Measurements from ENCODE around the gene ZNF385B.
A peak's percentile ranks its signal among the peaks of the same experiment; 100 is the strongest.

ZNF385B gene

DNA sequence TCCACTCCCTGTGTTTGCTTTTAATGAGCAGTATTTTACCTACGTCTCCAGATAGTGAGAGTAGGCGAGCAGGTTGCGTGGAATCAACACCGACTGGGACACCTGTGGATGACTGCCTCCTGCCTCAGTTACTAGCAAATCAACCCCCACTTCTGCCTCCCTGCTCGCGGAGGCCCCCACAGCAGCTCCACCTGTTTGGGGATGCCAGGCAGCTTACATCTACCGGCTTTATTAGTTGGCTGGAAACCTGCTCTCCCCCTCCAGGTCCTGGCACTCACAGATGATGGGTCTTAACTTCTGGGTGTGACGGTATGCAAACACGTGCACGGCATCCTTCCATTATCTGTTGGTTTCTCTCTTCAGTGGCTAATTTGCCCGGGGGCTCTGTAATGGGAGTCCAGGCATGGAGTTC lies 432.3 kb downstream of the ZNF385B start:
- TF ChIP-seq GATA3 (IDR thresholded peaks at IDR 0.05; ENCODE audit: low read depth, low read length): no peak

DNA sequence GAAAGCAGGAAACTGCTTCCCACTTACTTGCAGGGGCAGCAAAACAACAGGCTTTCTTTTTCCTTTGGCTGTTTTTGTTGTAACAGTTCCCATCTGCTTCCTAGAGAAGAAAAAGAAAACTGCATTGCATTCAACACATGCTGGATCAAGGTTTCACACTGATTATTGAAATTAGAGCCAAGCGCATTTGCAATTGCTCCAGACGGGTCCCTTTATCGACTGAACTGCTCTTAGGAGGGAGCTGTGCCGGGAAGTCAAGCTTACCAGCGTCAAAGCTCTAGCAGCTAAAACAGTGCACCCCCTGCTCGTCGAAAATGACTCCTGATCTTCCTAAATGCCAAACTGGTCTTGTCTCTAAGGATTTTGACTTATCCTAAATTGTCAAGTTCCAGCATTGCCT lies 432.8 kb downstream of the ZNF385B start:
- TF ChIP-seq GATA2 (IDR thresholded peaks at IDR 0.05; ENCODE audit: low read depth, low read length): no peak
- TF ChIP-seq GATA3 (IDR thresholded peaks at IDR 0.05; ENCODE audit: low read depth, low read length): no peak

DNA sequence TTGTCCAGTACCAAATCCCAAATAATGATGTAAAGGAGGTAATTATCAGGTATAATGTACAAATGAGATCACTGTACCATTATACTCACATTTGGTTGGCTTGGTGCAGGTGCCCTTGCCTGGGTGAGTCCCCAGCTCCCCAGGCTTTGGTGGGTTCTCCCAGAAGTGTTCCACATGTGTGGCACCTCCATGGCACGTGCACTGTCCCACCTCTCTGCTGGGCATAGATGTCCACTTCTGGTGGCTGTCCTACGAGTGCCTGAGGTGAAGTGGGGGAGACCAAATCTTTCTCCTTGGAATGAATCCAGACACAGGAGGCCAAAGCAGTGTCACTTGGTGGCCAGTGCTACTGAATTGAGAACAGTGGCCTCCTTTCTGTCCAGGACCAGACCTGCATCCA lies 434.3 kb downstream of the ZNF385B start:
- TF ChIP-seq GATA2 (IDR thresholded peaks at IDR 0.05; ENCODE audit: low read depth, low read length) (no peak), GATA3 (IDR thresholded peaks at IDR 0.05; ENCODE audit: low read depth, low read length) (no peak)

DNA sequence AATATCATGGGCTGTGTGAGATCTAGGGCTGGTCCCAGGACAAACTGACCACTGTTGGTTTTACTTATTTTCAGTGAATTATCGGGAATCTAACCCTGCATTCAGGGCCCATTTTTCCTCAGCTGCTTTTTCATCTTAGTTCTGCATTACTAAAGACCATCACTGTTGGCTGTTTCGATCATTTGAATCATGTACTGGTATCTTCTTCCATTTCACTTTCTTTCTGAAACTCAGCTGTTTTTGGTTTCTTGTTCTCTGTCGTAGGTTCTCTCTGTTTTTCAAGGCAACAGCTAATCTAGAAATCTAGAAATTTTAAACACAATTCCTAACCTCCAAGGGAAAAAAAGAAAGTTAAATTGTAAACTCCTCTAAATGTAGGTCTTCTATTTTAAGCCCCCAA lies 436.8 kb downstream of the ZNF385B start:
- TF ChIP-seq GATA2 (IDR thresholded peaks at IDR 0.05; ENCODE audit: low read depth, low read length) (no peak), GATA3 (IDR thresholded peaks at IDR 0.05; ENCODE audit: low read depth, low read length) (no peak)

DNA sequence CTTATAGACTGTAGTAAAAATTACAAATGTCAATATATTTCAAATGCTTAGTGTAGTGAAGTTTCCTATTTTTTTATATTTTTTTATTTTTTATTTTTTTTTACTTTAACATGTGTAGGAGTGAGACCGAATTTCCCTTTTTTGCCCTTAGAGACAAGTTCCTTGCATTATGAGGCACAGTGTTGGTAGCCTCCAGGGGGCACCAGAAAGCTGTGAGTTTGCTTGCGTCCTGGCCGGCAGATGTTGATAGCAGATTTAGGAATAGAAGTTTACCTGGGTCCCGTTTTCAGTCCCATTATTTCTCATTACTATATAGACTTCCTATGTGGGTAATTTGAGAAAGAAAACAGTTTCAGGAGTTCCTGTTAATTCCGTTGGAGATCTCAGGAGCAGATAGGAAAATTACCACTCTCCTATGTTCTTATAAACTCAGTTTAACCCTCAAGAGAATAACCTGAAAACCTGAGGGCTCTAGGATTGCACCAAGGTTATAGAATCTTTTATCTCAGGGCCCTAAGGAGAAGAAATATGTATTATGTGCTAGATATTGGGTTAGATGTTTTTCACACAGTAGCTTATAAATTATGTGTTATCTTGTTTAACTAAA lies 439.3 kb downstream of the ZNF385B start:
- TF ChIP-seq GATA2 (IDR thresholded peaks at IDR 0.05; ENCODE audit: low read depth, low read length) (0 out of 2 replicates have a peak, but pooled peaks have one; percentile 24), GATA3 (IDR thresholded peaks at IDR 0.05; ENCODE audit: low read depth, low read length) (0 out of 2 replicates have a peak, but pooled peaks have one; percentile 17)

DNA sequence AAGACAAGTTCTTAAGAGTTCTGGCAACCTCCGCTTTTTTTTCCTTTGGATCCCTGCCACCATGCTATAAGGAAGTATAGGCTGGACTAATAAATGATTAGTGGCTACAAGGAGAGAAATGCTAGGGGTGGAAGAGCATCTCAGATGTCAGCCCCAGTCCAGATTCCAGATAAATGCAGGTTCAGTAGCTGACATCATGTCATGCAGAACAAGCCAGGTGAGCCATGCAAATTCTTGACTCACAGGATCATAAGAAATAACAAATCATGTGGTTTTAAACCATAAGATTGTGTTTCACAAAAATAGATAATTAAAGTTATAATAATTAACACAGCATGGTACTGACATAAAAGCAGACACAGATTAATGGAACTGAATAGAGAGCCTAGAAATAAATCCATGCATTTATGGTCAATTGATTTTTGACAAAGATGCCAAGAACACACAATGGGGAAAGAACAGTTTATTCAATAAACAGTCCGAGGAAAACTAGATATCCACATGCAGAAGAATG lies 443.9 kb downstream of the ZNF385B start:
- TF ChIP-seq GATA3 (IDR thresholded peaks at IDR 0.05; ENCODE audit: low read depth, low read length) (no peak), GATA2 (IDR thresholded peaks at IDR 0.05; ENCODE audit: low read depth, low read length) (no peak)

DNA sequence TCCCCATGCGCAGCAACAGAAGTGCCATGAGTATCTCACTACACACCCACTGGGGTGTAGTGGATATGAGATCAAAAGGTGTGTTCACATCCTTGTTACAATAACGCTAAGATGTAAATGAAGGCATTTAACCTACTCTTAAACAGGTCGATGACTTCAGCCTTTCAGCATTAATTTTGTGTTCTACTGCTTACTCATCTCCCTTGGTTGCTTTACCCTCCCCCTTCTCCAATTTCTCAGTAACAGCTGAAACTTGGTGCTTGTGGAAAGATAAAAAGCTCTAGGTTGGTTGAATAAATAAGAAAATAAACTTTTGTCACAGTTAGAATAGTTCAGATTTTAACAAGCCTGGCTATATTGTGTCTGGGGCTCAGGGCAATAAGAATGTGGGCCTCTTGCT lies 449.3 kb downstream of the ZNF385B start:
- no peak for TF ChIP-seq GATA3 (IDR thresholded peaks at IDR 0.05; ENCODE audit: low read depth, low read length)
- TF ChIP-seq GATA2 (IDR thresholded peaks at IDR 0.05; ENCODE audit: low read depth, low read length): no peak

DNA sequence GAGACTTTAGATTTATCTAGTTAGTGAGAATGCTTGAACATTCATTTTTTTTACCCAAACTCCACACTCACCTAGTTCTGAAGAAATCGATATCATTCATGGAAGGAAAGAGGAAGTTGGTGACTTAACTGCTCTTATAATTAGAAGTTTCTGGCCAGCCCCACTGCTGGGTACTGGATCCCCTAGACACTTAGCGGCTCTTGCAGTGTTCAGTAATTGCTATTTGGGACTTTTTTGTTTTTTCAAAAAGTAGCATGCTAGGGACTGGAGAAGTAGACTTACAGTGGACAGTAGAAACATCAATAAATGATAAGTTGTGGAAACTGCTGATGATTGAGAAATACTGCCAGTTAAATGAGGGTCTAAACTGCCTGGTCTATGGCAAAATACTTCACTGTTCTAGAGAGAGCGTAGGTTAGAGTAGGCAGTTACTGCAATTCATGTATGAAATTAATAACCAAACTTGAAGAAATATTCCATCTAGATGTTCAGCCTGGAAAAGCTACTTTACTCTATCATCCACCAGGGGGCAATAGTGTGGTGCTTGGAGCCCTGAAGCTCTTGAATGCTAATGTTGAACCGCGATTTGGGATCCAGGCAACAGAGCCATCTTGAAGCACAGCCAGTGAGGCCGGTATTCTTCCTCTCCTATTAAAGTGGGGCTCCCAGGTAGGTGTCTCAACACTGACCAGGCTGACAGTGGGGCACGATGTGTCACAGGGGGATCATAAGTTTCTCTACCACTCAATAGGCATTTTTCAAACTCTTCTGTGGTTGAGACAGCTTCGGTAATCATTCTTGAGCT lies 450.7 kb downstream of the ZNF385B start:
- TF ChIP-seq GATA2 (IDR thresholded peaks at IDR 0.05; ENCODE audit: low read depth, low read length): no peak
- TF ChIP-seq GATA3 (IDR thresholded peaks at IDR 0.05; ENCODE audit: low read depth, low read length): no peak

DNA sequence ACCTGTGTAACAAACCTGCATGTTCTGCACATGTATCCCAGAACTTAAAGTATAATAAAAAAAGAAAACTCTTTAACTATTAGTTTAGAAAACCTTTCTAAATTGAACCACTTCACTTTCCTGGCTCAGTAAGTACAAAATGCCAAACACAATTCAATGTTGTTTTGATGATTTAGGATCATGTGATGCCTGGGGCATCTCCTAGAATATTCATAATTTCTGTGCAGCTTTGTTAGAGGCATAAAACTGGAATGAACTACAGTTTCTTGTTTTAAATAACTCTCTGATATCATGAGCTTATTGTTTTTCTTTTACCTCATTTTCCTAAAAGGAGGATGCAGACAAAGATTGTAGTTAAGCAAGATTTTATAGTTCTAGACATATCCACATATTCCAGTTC lies 457.8 kb downstream of the ZNF385B start:
- no peak for TF ChIP-seq GATA2 (IDR thresholded peaks at IDR 0.05; ENCODE audit: low read depth, low read length)
- no peak for TF ChIP-seq GATA3 (IDR thresholded peaks at IDR 0.05; ENCODE audit: low read depth, low read length)

DNA sequence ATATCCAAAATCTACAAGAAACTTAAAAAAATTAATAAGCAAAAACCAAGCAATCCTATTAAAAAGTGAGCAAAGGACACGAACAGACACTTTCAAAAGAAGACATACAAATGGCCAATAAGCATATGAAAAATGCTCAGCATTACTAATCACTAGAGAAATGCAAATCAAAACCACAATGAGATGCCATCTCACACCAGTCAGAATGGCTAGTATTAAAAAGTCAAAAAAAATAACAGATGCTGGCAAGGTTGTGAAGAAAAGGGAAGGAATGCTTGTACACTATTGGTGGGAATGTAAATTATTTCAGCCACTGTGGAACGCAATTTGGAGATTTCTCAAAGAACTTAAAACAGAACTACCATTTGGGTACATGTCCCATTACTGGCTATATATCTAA lies 467.9 kb downstream of the ZNF385B start:
- TF ChIP-seq GATA3 (IDR thresholded peaks at IDR 0.05; ENCODE audit: low read depth, low read length) (no peak), GATA2 (IDR thresholded peaks at IDR 0.05; ENCODE audit: low read depth, low read length) (no peak)
